ENCODE results near the gene KLHL30.

KLHL30 gene

DNA sequence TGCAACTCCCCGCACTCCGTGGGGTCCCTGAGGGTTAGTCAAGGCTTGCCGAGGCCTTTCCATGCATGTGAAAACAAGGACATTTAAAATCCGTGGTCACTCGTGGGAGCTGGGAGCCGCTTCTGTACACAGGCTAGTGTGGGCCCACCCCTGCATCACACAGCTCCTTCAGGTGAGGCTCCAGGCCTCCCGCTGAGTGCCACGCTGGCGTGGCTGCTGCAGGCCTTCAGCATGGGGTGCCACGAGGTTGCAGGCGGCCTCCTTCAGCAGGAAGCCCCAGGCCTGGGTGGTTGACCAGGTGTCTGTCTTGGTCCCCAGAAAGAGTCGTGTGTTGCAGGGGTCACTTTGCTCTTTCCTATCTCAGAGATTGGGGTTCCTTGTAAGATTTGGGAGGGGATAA lies 6.6 kb downstream of the KLHL30 start:
- TF ChIP-seq POLR2AphosphoS5 (IDR thresholded peaks at IDR 0.05; ENCODE audit: low read depth, low read length) (no peak), SIN3A (IDR thresholded peaks at IDR 0.05; ENCODE audit: borderline replicate concordance, insufficient read depth, low read length) (no peak), TAF1 (IDR thresholded peaks at IDR 0.05; ENCODE audit: borderline replicate concordance, insufficient read depth, low read length) (no peak)

- TF ChIP-seq FOXP2 (optimal IDR thresholded peaks at IDR 0.05; ENCODE audit: borderline replicate concordance, extremely low read depth, extremely low read length, insufficient read depth), result no peak
- no peak for TF ChIP-seq TAF1 (IDR thresholded peaks at IDR 0.05; ENCODE audit: borderline replicate concordance, insufficient read depth, low read length)
- TF ChIP-seq, protein P1, sequence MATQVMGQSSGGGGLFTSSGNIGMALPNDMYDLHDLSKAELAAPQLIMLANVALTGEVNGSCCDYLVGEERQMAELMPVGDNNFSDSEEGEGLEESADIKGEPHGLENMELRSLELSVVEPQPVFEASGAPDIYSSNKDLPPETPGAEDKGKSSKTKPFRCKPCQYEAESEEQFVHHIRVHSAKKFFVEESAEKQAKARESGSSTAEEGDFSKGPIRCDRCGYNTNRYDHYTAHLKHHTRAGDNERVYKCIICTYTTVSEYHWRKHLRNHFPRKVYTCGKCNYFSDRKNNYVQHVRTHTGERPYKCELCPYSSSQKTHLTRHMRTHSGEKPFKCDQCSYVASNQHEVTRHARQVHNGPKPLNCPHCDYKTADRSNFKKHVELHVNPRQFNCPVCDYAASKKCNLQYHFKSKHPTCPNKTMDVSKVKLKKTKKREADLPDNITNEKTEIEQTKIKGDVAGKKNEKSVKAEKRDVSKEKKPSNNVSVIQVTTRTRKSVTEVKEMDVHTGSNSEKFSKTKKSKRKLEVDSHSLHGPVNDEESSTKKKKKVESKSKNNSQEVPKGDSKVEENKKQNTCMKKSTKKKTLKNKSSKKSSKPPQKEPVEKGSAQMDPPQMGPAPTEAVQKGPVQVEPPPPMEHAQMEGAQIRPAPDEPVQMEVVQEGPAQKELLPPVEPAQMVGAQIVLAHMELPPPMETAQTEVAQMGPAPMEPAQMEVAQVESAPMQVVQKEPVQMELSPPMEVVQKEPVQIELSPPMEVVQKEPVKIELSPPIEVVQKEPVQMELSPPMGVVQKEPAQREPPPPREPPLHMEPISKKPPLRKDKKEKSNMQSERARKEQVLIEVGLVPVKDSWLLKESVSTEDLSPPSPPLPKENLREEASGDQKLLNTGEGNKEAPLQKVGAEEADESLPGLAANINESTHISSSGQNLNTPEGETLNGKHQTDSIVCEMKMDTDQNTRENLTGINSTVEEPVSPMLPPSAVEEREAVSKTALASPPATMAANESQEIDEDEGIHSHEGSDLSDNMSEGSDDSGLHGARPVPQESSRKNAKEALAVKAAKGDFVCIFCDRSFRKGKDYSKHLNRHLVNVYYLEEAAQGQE (IDR thresholded peaks at IDR 0.05; ENCODE audit: insufficient read depth in 1 of 2, low read depth in 2 of 2, low read length in 2 of 2), result no peak
- no peak for TF ChIP-seq POLR2AphosphoS5 (IDR thresholded peaks at IDR 0.05; ENCODE audit: low read depth, low read length)
- no peak for TF ChIP-seq SIN3A (IDR thresholded peaks at IDR 0.05; ENCODE audit: borderline replicate concordance, insufficient read depth, low read length)
These were observed 7.4 kb downstream of the KLHL30 start for GRCh38 chr2:238145851-238146250.

GRCh38 chr2:238146884-238147544 lies 8.5 kb downstream of the KLHL30 start:
- no peak for TF ChIP-seq SIN3A (IDR thresholded peaks at IDR 0.05; ENCODE audit: borderline replicate concordance, insufficient read depth, low read length)
- no peak for TF ChIP-seq TAF1 (IDR thresholded peaks at IDR 0.05; ENCODE audit: borderline replicate concordance, insufficient read depth, low read length)
- no peak for TF ChIP-seq POLR2AphosphoS5 (IDR thresholded peaks at IDR 0.05; ENCODE audit: low read depth, low read length)
- TF ChIP-seq, protein P1 (IDR thresholded peaks at IDR 0.05; ENCODE audit: insufficient read depth in 1 of 2, low read depth in 2 of 2, low read length in 2 of 2), result no peak
- no peak for TF ChIP-seq FOXP2 (optimal IDR thresholded peaks at IDR 0.05; ENCODE audit: borderline replicate concordance, extremely low read depth, extremely low read length, insufficient read depth)

DNA sequence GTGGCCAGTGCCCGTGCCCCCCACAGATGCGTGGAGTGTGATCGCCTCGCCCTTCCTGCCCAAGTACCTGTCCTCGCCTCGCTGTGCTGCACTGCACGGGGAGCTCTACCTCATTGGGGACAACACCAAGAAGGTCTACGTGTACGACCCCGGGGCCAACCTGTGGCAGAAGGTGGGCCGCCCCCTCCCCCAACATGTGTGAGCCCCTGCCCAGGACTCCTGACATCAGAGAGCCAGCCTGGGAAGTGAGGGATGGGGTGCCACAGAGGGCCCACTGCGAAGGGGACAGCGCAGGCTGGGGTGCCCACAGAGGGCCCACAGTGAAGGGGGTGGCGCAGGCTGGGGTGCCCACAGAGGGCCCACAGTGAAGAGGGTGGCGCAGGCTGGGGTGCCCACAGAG lies 10.5 kb downstream of the KLHL30 start:
- no peak for TF ChIP-seq TAF1 (IDR thresholded peaks at IDR 0.05; ENCODE audit: borderline replicate concordance, insufficient read depth, low read length)
- TF ChIP-seq POLR2AphosphoS5 (IDR thresholded peaks at IDR 0.05; ENCODE audit: low read depth, low read length), result no peak
- TF ChIP-seq, protein P1 (IDR thresholded peaks at IDR 0.05; ENCODE audit: insufficient read depth in 1 of 2, low read depth in 2 of 2, low read length in 2 of 2), result no peak
- TF ChIP-seq SIN3A (IDR thresholded peaks at IDR 0.05; ENCODE audit: borderline replicate concordance, insufficient read depth, low read length), result no peak
- TF ChIP-seq FOXP2 (optimal IDR thresholded peaks at IDR 0.05; ENCODE audit: borderline replicate concordance, extremely low read depth, extremely low read length, insufficient read depth), result no peak

- TF ChIP-seq SIN3A (IDR thresholded peaks at IDR 0.05; ENCODE audit: borderline replicate concordance, insufficient read depth, low read length) (no peak), FOXP2 (optimal IDR thresholded peaks at IDR 0.05; ENCODE audit: borderline replicate concordance, extremely low read depth, extremely low read length, insufficient read depth) (no peak)
These were observed 11.5 kb downstream of the KLHL30 start for GRCh38 chr2:238149841-238150572.

DNA sequence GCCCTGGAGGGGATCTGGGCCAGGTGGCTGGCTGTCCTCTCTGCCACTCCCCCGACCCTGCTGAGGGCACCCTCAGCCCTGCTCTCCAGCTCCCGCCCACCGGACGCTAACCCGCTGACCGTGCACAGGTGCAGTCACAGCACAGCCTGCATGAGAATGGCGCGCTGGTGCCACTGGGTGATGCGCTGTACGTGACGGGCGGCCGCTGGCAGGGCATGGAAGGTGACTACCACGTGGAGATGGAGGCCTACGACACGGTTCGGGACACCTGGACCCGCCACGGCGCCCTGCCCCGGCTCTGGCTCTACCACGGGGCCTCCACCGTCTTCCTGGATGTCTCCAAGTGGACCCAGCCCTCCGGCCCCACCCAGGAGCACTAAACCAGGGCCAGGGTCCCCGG lies 12.2 kb downstream of the KLHL30 start:
- TF ChIP-seq SIN3A (IDR thresholded peaks at IDR 0.05; ENCODE audit: borderline replicate concordance, insufficient read depth, low read length) (no peak), FOXP2 (optimal IDR thresholded peaks at IDR 0.05; ENCODE audit: borderline replicate concordance, extremely low read depth, extremely low read length, insufficient read depth) (no peak), TAF1 (IDR thresholded peaks at IDR 0.05; ENCODE audit: borderline replicate concordance, insufficient read depth, low read length) (no peak), POLR2AphosphoS5 (IDR thresholded peaks at IDR 0.05; ENCODE audit: low read depth, low read length) (no peak)
- TF ChIP-seq, protein P1 (IDR thresholded peaks at IDR 0.05; ENCODE audit: insufficient read depth in 1 of 2, low read depth in 2 of 2, low read length in 2 of 2), result no peak

Measured in PFSK-1 (cell line).